Vagina (tissue), 2 donors: ENCODE results near the gene PLXDC1. TPM values are rescaled to one million over a fixed set of nuclear protein-coding genes. Genes with fewer than 3 reads are reported as not detected.
A peak's percentile ranks its signal among the peaks of the same experiment; 100 is the strongest.

ENCODE experiments used
- DNase-seq, 2 donors: peaks; one replicate each; pipeline ENCODE4 v3.0.0-alpha.2; 2017; ENCODE audit errors: extremely low spot score in 2 of 2
- H3K27ac ChIP-seq: fragments of 200-600 bp; sonication (generic); one replicate; pipeline ENCODE4 v1.5.1; 2019
- H3K27me3 ChIP-seq: fragments of 200-600 bp; sonication (generic); one replicate; pipeline ENCODE4 v1.5.1; 2019
- H3K36me3 ChIP-seq, 2 donors: fragments of 200-600 bp; sonication (generic); one replicate each; pipeline ENCODE4 v1.5.1; 2017 to 2019
- H3K4me1 ChIP-seq: fragments of 200-600 bp; sonication (generic); one replicate; pipeline ENCODE4 v1.5.1; 2019
- H3K4me3 ChIP-seq, 2 donors: fragments of 200-600 bp; sonication (generic); 1 replicate in 1 of 2; 2 replicates in 1 of 2; pipeline ENCODE4 v1.5.1; 2016 to 2019
- H3K9me3 ChIP-seq: fragments of 200-600 bp; sonication (generic); one replicate; pipeline ENCODE4 v1.5.1; 2019
- POLR2A ChIP-seq, 2 donors: fragments of 450-650 bp; IDR thresholded peaks; one replicate each; pipeline ENCODE4 v1.6.1; 2017; ENCODE audit warnings: antibody characterized with exemption in 2 of 2, mild to moderate bottlenecking in 2 of 2, moderate library complexity in 2 of 2
- POLR2AphosphoS5 ChIP-seq, 2 donors: sonication (generic); formaldehyde crosslinking; IDR thresholded peaks; one replicate each; pipeline ENCODE4 v1.9.0; 2017; ENCODE audit warnings: antibody characterized with exemption in 2 of 2, mild to moderate bottlenecking in 2 of 2, low read depth in 1 of 2; ENCODE audit not compliant: insufficient read depth in 1 of 2
- intact Hi-C: fragments of 100-400 bp; cut with DNase I; formaldehyde crosslinking; loops from one replicate; pipeline ENCODE4 v1.15.1; 2023
- total RNA-seq: library from RNA; depleted of rRNA; stranded (reverse); fragments of >200 nt; gene quantifications from one replicate; pipeline ENCODE4 v1.2.3, GENCODE V29; 2016
- TF ChIP-seq, protein P1 (sequence below), 3 experiments: fragments of 450-650 bp in 2 of 3; fragments of 200-600 bp in 1 of 3; sonication (generic) in 1 of 3; IDR thresholded peaks; one replicate each; pipeline ENCODE4 v1.5.1; 2017 to 2019; ENCODE audit warnings: antibody characterized with exemption in 3 of 3, mild to moderate bottlenecking in 2 of 3, moderate library complexity in 2 of 3

Gene PLXDC1
- total RNA-seq, 1 donor from 2014 or later, result 6.6 TPM

DNA sequence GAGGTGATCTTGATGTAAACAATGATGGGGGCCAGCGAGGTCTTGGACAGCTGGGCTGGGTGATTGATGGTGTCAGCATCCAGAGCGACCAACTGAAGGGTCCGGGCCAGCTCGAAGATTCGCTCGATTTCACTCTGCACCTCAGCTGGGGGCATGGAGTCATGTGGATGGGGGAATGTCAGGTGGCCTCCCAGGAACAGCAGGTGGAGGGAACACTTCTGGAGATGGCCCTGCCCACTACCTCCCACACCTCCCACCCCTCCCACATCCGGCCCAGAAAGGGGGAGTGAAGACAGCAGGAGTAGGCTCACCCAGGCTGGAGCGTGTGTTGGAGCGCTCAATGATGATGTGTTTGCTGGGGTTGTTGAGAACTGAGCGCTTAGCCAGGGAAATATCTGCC lies 32.3 kb upstream of the PLXDC1 start:
- Histone ChIP-seq H3K36me3 (peaks cover 0 to 31% of the 10 kb centered on the region in 2 donors), H3K27me3 (no peaks in the 10 kb centered on the region), H3K4me3 (no peak overlapping the region), H3K4me1 (no peaks in the 10 kb centered on the region), H3K27ac (no peak overlapping the region), H3K9me3 (no peaks in the 10 kb centered on the region)
- TF ChIP-seq POLR2AphosphoS5 (IDR thresholded peaks at IDR 0.05; ENCODE audit: insufficient read depth in 1 of 2, low read depth in 1 of 2) (no peak), POLR2A (IDR thresholded peaks at IDR 0.05) (no peak)
- TF ChIP-seq, protein P1, sequence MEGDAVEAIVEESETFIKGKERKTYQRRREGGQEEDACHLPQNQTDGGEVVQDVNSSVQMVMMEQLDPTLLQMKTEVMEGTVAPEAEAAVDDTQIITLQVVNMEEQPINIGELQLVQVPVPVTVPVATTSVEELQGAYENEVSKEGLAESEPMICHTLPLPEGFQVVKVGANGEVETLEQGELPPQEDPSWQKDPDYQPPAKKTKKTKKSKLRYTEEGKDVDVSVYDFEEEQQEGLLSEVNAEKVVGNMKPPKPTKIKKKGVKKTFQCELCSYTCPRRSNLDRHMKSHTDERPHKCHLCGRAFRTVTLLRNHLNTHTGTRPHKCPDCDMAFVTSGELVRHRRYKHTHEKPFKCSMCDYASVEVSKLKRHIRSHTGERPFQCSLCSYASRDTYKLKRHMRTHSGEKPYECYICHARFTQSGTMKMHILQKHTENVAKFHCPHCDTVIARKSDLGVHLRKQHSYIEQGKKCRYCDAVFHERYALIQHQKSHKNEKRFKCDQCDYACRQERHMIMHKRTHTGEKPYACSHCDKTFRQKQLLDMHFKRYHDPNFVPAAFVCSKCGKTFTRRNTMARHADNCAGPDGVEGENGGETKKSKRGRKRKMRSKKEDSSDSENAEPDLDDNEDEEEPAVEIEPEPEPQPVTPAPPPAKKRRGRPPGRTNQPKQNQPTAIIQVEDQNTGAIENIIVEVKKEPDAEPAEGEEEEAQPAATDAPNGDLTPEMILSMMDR (IDR thresholded peaks at IDR 0.05), result no peak
- intact Hi-C loops, result no loop called here
- DNase-seq, result no peak

DNA sequence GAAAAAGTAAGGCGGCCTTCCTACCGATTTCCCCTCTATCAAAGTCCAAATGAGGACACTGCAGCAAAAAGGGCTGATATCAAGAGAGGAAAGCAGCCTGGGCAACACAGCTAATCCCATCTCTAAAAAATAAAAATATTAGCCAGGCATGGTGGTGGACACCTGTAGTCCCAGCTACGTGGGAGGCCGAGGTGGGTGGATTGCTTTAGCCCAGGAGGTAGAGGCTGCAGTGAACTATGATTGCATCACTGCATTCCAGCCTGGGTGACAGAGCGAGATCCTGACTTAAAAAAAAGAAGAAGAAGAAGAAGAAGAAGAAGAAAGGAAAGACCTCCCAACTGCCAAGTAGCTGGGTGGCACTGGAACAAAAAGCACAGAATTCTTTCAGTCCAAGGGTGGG lies 31.6 kb upstream of the PLXDC1 start:
- no peaks in the 10 kb centered on the region for H3K4me1 ChIP-seq
- intact Hi-C loops, result no loop called here
- TF ChIP-seq, protein P1 (IDR thresholded peaks at IDR 0.05), result no peak
- no peak for TF ChIP-seq POLR2A (IDR thresholded peaks at IDR 0.05)
- no peak overlapping the region for H3K4me3 ChIP-seq
- H3K27me3 ChIP-seq, result no peaks in the 10 kb centered on the region
- no peak for DNase-seq
- H3K36me3 ChIP-seq, result peaks cover 0 to 31% of the 10 kb centered on the region in 2 donors
- H3K9me3 ChIP-seq, result no peaks in the 10 kb centered on the region
- H3K27ac ChIP-seq, result no peak overlapping the region

DNA sequence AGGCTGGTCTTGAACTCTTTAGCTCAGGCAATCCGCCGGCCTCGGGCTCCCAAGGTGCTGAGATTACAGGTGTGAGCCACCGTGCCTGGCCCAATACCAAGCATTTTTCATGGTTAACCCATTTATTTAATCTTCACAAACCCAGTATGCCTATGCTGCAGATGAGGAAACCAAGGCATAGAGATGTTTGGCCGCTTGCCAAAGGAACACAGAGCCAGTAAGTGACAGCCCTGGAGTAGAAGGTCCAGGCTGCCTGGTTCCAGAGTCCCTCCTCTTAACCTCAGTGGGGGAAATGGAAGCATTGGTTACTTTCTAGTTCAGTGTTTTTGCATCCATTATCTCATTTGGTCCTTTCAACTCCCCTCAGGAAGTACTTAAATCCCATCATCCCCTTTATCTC lies 29.9 kb upstream of the PLXDC1 start:
- Histone ChIP-seq H3K4me3 (no peak overlapping the region), H3K4me1 (no peaks in the 10 kb centered on the region), H3K9me3 (no peaks in the 10 kb centered on the region), H3K36me3 (peaks cover 0 to 32% of the 10 kb centered on the region in 2 donors), H3K27ac (no peak overlapping the region), H3K27me3 (no peaks in the 10 kb centered on the region)
- intact Hi-C loops, result no loop called here
- no peak for DNase-seq
- TF ChIP-seq POLR2A (IDR thresholded peaks at IDR 0.05) (no peak), POLR2AphosphoS5 (IDR thresholded peaks at IDR 0.05; ENCODE audit: insufficient read depth in 1 of 2, low read depth in 1 of 2) (no peak)
- TF ChIP-seq, protein P1 (IDR thresholded peaks at IDR 0.05), result no peak

DNA sequence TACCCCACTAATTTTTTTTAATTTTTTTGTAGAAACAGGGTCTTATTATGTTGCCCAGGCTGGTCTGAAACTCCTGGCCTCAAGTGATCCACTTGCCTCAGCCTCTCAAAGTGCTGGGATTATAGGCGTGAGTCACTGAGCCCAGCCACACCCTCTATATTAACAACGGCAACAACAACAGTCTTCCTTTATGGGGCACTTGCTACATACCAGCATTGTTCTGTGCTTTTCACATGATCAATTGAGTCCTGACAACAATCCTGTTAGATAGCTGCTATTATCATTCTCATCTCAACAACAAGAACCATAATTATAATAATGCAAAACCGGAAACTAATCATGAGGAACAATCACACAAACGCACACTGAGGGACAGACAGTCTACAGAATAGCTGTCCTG lies 27.1 kb upstream of the PLXDC1 start:
- TF ChIP-seq, protein P1 (IDR thresholded peaks at IDR 0.05), result no peak
- TF ChIP-seq POLR2AphosphoS5 (IDR thresholded peaks at IDR 0.05; ENCODE audit: insufficient read depth in 1 of 2, low read depth in 1 of 2), result peak in 1 of 2 donors; percentile 51
- intact Hi-C loops, result no loop called here
- Histone ChIP-seq H3K27me3 (no peaks in the 10 kb centered on the region), H3K27ac (peak overlapping the region; percentile 33), H3K4me3 (no peak overlapping the region), H3K9me3 (no peaks in the 10 kb centered on the region), H3K4me1 (no peaks in the 10 kb centered on the region), H3K36me3 (peaks cover 0 to 24% of the 10 kb centered on the region in 2 donors)
- DNase-seq, result no peak

DNA sequence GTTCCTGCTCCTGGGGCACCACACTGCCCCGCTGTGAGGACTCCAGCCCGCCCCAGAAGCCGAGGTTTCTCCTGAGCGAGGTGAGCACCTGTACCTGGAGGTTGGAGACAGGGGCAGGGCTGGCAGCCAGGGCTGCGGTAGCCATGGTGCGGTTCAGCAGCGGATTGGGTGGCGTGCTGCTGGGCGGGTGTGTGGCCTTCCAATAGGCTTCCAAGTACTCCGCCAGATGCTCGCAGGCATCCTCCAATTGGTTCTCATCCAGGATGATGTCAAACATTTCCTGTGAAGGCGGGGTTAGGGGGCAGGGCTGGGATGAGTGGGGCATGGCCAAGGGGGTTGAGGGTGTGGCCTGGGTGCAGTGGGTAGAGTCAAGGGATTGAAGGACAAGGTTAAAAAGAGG lies 25.8 kb upstream of the PLXDC1 start:
- no peaks in the 10 kb centered on the region for H3K27me3 ChIP-seq
- H3K9me3 ChIP-seq, result no peaks in the 10 kb centered on the region
- peaks cover 0 to 16% of the 10 kb centered on the region in 2 donors for H3K36me3 ChIP-seq
- H3K4me1 ChIP-seq, result no peaks in the 10 kb centered on the region
- TF ChIP-seq POLR2A (IDR thresholded peaks at IDR 0.05) (no peak), POLR2AphosphoS5 (IDR thresholded peaks at IDR 0.05; ENCODE audit: insufficient read depth in 1 of 2, low read depth in 1 of 2) (no peak)
- TF ChIP-seq, protein P1 (IDR thresholded peaks at IDR 0.05), result no peak
- no peak overlapping the region for H3K4me3 ChIP-seq
- H3K27ac ChIP-seq, result no peak overlapping the region
- no peak for DNase-seq
- intact Hi-C loops, result no loop called here
